Measurements from ENCODE around the gene HMGN5.

Gene HMGN5

DNA sequence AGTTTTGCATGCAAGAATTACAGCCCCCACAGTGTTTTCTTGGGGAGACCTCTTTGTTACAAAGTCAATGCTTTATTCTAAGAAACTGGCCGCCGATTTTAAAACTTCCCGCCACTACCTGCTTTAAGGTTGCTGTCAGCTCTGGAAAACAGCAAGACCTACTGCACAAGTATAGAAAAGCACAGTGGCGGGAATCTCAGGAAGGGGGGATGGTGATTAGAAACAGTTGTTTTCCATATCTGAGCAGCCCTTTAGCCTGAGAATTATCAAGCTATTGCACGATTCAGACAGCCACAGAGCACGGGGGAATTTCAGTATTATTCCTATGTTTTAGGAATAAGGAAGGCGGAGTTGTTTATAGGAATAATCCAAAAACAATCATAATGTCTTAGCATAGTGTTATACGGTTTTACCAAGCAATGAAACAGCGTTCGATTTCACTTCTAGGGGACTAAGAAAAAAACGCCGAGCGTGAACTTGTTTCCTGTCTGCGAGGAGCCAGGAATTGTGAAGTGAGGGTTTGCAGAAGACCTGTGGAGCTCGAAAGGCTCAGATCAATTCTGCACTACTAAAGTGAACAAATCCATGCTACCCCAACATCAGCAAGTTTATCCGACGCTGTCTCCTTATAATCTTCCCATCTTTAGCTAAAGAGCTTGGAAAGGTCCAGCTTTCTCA, 81.3 kb downstream of the HMGN5 start:
- Histone ChIP-seq H3K9me3 (ENCODE audit: control insufficient read depth in 1 of 2, low read length in 2 of 2) (no peaks in the 10 kb centered on the region), H3K27ac (ENCODE audit: low read length) (no peak overlapping the region), H3K4me1 (ENCODE audit: control insufficient read depth in 1 of 2, insufficient read depth in 2 of 2, low read length in 2 of 2) (no peaks in the 10 kb centered on the region), H3K27me3 (ENCODE audit: low read depth, low read length) (no peaks in the 10 kb centered on the region), H3K36me3 (ENCODE audit: control insufficient read depth in 1 of 2, insufficient read depth in 2 of 2, low read length in 2 of 2) (no peaks in the 10 kb centered on the region), H3K4me3 (ENCODE audit: low read depth in 1 of 2, low read length in 2 of 2) (peak overlapping the region; percentile 66 to 88)

DNA sequence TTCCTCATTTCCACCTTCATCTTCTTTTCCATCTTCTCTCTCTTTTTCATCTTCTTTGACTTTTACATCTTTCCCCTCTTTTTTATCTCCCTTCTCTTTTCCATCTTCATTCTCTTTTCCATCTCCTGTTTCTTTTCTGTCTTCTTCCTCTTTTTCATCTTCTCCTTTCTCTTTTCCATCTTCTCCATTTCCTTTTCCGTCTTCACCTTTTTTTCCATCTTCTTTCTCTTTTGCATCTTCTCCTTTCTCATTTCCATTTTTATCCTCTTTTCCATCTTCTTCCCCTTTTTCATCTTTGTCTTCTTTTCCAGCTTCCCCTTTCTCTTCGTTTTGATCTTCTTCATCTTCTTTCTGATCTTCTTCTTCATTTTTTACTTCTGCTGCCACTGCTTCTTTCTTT, 87.0 kb downstream of the HMGN5 start:
- Histone ChIP-seq H3K4me3 (ENCODE audit: low read depth in 1 of 2, low read length in 2 of 2) (no peak overlapping the region), H3K36me3 (ENCODE audit: control insufficient read depth in 1 of 2, insufficient read depth in 2 of 2, low read length in 2 of 2) (no peaks in the 10 kb centered on the region), H3K27ac (ENCODE audit: low read length) (no peak overlapping the region), H3K4me1 (ENCODE audit: control insufficient read depth in 1 of 2, insufficient read depth in 2 of 2, low read length in 2 of 2) (no peaks in the 10 kb centered on the region), H3K27me3 (ENCODE audit: low read depth, low read length) (no peaks in the 10 kb centered on the region), H3K9me3 (ENCODE audit: control insufficient read depth in 1 of 2, low read length in 2 of 2) (no peaks in the 10 kb centered on the region)

DNA sequence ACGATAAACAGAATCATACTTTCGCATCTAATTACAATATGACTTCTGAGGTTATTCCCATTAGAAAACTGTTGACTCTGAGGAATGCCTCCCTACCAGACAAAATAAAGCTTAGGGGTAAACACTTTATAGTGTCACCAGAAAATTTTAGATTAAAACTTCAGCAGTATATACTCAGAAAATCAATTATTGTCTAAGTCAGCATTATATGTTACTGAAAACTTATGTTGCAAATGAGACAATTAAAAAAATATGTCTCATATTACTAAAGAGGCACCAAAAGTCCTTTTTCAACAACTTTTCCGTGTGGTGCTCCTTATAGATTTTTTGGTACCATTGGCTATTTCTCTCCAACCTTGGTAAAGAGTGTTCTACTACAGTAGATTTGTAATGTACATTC, 91.4 kb downstream of the HMGN5 start:
- Histone ChIP-seq H3K36me3 (ENCODE audit: control insufficient read depth in 1 of 2, insufficient read depth in 2 of 2, low read length in 2 of 2) (no peaks in the 10 kb centered on the region), H3K27me3 (ENCODE audit: low read depth, low read length) (no peaks in the 10 kb centered on the region), H3K4me1 (ENCODE audit: control insufficient read depth in 1 of 2, insufficient read depth in 2 of 2, low read length in 2 of 2) (no peaks in the 10 kb centered on the region), H3K4me3 (ENCODE audit: low read depth in 1 of 2, low read length in 2 of 2) (no peak overlapping the region), H3K9me3 (ENCODE audit: control insufficient read depth in 1 of 2, low read length in 2 of 2) (no peaks in the 10 kb centered on the region), H3K27ac (ENCODE audit: low read length) (no peak overlapping the region)

DNA sequence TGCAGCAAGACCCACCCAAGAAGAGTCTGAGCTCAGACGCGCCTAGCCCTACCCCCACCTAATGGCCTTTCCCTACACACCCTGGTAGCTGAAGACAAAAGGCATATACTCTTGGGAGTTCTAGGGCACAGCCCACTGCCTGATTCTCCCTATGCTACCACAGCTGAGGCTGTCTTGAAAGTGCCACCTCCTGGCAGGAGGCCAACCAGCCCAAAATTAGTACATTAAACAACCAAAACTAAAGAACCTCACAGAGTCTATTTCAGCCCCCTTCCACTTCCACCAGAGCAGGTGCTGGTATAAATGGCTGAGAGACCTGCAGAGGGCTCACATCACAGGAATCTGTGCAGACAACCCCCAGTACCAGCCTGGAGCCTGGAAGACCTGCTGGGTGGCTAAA, 119.1 kb downstream of the HMGN5 start:
- no peak overlapping the region for H3K4me3 ChIP-seq (ENCODE audit: low read depth in 1 of 2, low read length in 2 of 2)
- no peaks in the 10 kb centered on the region for H3K27me3 ChIP-seq (ENCODE audit: low read depth, low read length)
- no peaks in the 10 kb centered on the region for H3K9me3 ChIP-seq (ENCODE audit: control insufficient read depth in 1 of 2, low read length in 2 of 2)
- H3K36me3 ChIP-seq (ENCODE audit: control insufficient read depth in 1 of 2, insufficient read depth in 2 of 2, low read length in 2 of 2), result no peaks in the 10 kb centered on the region
- no peaks in the 10 kb centered on the region for H3K4me1 ChIP-seq (ENCODE audit: control insufficient read depth in 1 of 2, insufficient read depth in 2 of 2, low read length in 2 of 2)
- H3K27ac ChIP-seq (ENCODE audit: low read length), result no peak overlapping the region

Measured in muscle layer of duodenum (tissue), 2 donors.